Panc1 (cell line): ENCODE results near the gene PRRG4. TPM values are rescaled to one million over a fixed set of nuclear protein-coding genes. Genes with fewer than 3 reads are reported as not detected.

Source experiments
- ATAC-seq: fragments of 200-7000 bp; cut with Tn5 transposase; 2 replicates; pipeline ENCODE4 v1.9.1; 2020; ENCODE audit warnings: mild to moderate bottlenecking, moderate library complexity
- BruUV-seq: library from RNA; stranded (reverse); fragments of 400-500 nt; replicated peaks from 2 replicates; lab custom pipeline; 2021; lab: Mats Ljungman, UMichigan
- CTCF ChIA-PET: fragments of 300-600 bp; sonication (Branson Sonifier 250); formaldehyde crosslinking; loops from one replicate; lab custom pipeline; 2022; ENCODE audit warnings: antibody characterized with exemption; lab: Charles Lee
- POLR2A ChIA-PET: fragments of 300-600 bp; sonication (Branson Sonifier 250); formaldehyde crosslinking; loops from one replicate; lab custom pipeline; 2022; ENCODE audit warnings: antibody characterized with exemption; lab: Charles Lee
- DNase-seq: peaks from one replicate; pipeline ENCODE4 v3.0.0-alpha.2; 2010; ENCODE audit warnings: low read depth, low spot score
- H3K27ac ChIP-seq: 2 replicates; pipeline ENCODE4 v1.5.1; 2011; ENCODE audit warnings: mild to moderate bottlenecking, low read length, inconsistent platforms
- H3K27me3 ChIP-seq: fragments of 200-500 bp; sonication (Bioruptor generic); 2 replicates; pipeline ENCODE4 v1.6.0; 2014; ENCODE audit warnings: low read length, inconsistent platforms; ENCODE audit not compliant: control insufficient read depth, insufficient read depth
- H3K36me3 ChIP-seq: fragments of 200-500 bp; sonication (Bioruptor generic); 2 replicates; pipeline ENCODE4 v1.5.1; 2014; ENCODE audit warnings: inconsistent platforms, mild to moderate bottlenecking, low read length, moderate library complexity; ENCODE audit not compliant: control insufficient read depth, insufficient read depth
- H3K4me1 ChIP-seq: 2 replicates; pipeline ENCODE4 v1.5.1; 2011; ENCODE audit warnings: inconsistent platforms, mild to moderate bottlenecking, low read length, moderate library complexity; ENCODE audit not compliant: control insufficient read depth, insufficient read depth
- H3K4me3 ChIP-seq, 2 experiments: 2 replicates each; pipeline ENCODE4 v1.5.1; 2011 to 2012; ENCODE audit warnings: low read depth in 2 of 2, low read length in 2 of 2, mild to moderate bottlenecking in 2 of 2, inconsistent platforms in 1 of 2, moderate library complexity in 1 of 2
- H3K9me3 ChIP-seq: fragments of 200-500 bp; sonication (Bioruptor generic); 2 replicates; pipeline ENCODE4 v1.5.1; 2014; ENCODE audit warnings: low read depth, mild to moderate bottlenecking, inconsistent platforms, low read length, moderate library complexity; ENCODE audit not compliant: control insufficient read depth, insufficient read depth
- CTCF ChIP-seq: fragments of 450-650 bp; IDR thresholded peaks from 2 replicates; pipeline ENCODE4 v1.5.1; 2017; ENCODE audit warnings: mild to moderate bottlenecking
- POLR2AphosphoS5 ChIP-seq: IDR thresholded peaks from 2 replicates; pipeline ENCODE4 v1.6.1; 2012; ENCODE audit warnings: mild to moderate bottlenecking, low read depth, low read length, moderate library complexity
- SIN3A ChIP-seq: IDR thresholded peaks from 2 replicates; pipeline ENCODE4 v1.6.1; 2012; ENCODE audit warnings: low read depth, mild to moderate bottlenecking, low read length, moderate library complexity, borderline replicate concordance; ENCODE audit not compliant: insufficient read depth
- TCF7L2 ChIP-seq: IDR thresholded peaks from 2 replicates; pipeline ENCODE4 v1.6.1; 2011; ENCODE audit warnings: mild to moderate bottlenecking, low read depth, low read length, inconsistent platforms
- in situ Hi-C: cut with HindIII; loops from 2 replicates; pipeline ENCODE4 v1.10.0; 2016; ENCODE audit warnings: low sequenced_read_pairs, low pct_unique_long_range_greater_than_20kb
- intact Hi-C: fragments of 100-400 bp; cut with micrococcal nuclease; formaldehyde crosslinking; loops from one replicate; pipeline ENCODE4 v1.10.0; 2022; ENCODE audit not compliant: unreplicated experiment
- total RNA-seq: library from RNA; stranded (reverse); gene quantifications from one replicate; pipeline ENCODE4 v1.2.1, GENCODE V29; 2021; ENCODE audit not compliant: unreplicated experiment
- TF ChIP-seq, protein P1 (sequence below), 2 experiments: IDR thresholded peaks; 2 replicates each; pipeline ENCODE4 v1.6.1; 2011 to 2012; ENCODE audit warnings: low read depth in 2 of 2, control low read depth in 1 of 2, low read length in 1 of 2, mild to moderate bottlenecking in 1 of 2, moderate library complexity in 1 of 2; ENCODE audit not compliant: insufficient read depth in 1 of 2

Gene PRRG4
- total RNA-seq, 1 experiment from 2014 or later, result 0.87 TPM

DNA sequence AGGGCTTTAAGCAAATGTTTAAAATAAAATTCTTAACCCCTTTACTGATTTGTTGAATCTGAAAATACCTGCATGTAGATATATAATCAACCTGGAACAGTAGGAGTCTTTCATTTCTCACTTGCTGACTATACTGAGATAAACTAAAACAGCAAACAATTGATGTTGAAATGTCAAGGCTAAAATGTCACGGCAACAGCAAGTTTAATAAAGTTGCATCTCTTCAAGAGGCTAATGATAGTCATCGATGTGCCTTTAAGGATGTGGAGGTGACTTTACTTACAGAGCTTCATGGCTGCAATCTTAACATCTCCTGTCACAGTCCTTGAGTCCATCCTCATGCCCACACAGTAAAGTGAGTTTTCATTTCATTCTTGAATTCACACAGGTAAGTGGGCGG is 3.6 kb upstream of the PRRG4 start:
- POLR2A ChIA-PET, result no interaction called here
- Histone ChIP-seq H3K36me3 (no peaks in the 10 kb centered on the region), H3K9me3 (no peaks in the 10 kb centered on the region), H3K4me1 (peaks cover 7% of the 10 kb centered on the region), H3K27ac (no peak overlapping the region), H3K4me3 (no peak overlapping the region), H3K27me3 (peaks cover 5% of the 10 kb centered on the region)
- DNase-seq, result no peak
- CTCF ChIA-PET, result no interaction called here
- no peak for ATAC-seq
- intact Hi-C loops (no loop called here), in situ Hi-C loops (no loop called here)
- BruUV-seq, result no TSS peak
- no peak for TF ChIP-seq SIN3A
- no peak for TF ChIP-seq CTCF
- no peak for TF ChIP-seq POLR2AphosphoS5
- TF ChIP-seq, protein P1, sequence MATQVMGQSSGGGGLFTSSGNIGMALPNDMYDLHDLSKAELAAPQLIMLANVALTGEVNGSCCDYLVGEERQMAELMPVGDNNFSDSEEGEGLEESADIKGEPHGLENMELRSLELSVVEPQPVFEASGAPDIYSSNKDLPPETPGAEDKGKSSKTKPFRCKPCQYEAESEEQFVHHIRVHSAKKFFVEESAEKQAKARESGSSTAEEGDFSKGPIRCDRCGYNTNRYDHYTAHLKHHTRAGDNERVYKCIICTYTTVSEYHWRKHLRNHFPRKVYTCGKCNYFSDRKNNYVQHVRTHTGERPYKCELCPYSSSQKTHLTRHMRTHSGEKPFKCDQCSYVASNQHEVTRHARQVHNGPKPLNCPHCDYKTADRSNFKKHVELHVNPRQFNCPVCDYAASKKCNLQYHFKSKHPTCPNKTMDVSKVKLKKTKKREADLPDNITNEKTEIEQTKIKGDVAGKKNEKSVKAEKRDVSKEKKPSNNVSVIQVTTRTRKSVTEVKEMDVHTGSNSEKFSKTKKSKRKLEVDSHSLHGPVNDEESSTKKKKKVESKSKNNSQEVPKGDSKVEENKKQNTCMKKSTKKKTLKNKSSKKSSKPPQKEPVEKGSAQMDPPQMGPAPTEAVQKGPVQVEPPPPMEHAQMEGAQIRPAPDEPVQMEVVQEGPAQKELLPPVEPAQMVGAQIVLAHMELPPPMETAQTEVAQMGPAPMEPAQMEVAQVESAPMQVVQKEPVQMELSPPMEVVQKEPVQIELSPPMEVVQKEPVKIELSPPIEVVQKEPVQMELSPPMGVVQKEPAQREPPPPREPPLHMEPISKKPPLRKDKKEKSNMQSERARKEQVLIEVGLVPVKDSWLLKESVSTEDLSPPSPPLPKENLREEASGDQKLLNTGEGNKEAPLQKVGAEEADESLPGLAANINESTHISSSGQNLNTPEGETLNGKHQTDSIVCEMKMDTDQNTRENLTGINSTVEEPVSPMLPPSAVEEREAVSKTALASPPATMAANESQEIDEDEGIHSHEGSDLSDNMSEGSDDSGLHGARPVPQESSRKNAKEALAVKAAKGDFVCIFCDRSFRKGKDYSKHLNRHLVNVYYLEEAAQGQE (IDR thresholded peaks at IDR 0.05; ENCODE audit: insufficient read depth in 1 of 2, low read depth in 2 of 2, low read length in 1 of 2), result no peak
- no peak for TF ChIP-seq TCF7L2

DNA sequence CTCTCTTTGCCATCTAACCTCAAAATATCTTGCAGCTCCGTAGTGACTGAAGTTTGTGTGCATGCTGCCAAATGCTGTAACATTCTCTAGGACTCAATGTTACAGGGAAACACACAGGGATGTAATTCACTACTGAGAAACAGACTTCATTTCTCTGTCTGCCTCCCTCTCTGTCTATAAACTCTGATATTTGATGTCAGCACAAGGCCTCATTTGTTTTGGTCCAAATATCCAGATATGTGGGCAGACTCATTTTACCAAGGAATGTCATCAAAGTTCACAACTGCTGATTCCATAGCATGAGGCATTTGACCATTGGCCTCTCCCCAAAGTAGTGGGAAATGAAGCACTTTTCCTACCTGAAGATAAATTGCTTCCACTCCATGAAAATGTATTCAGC is 2.5 kb upstream of the PRRG4 start:
- ChIA-PET POLR2A (no interaction called here), CTCF (no interaction called here)
- TF ChIP-seq POLR2AphosphoS5 (no peak), CTCF (no peak), SIN3A (no peak), TCF7L2 (no peak)
- TF ChIP-seq, protein P1 (IDR thresholded peaks at IDR 0.05; ENCODE audit: insufficient read depth in 1 of 2, low read depth in 2 of 2, low read length in 1 of 2), result no peak
- Histone ChIP-seq H3K4me1 (peaks cover 7% of the 10 kb centered on the region), H3K36me3 (no peaks in the 10 kb centered on the region), H3K27me3 (peaks cover 5% of the 10 kb centered on the region), H3K9me3 (no peaks in the 10 kb centered on the region), H3K27ac (no peak overlapping the region), H3K4me3 (no peak overlapping the region)
- BruUV-seq, result no TSS peak
- in situ Hi-C loops, result no loop called here
- DNase-seq (no peak), ATAC-seq (no peak)
- intact Hi-C loops, result no loop called here
